CD8-positive, alpha-beta memory T cell (primary cell): ENCODE data around the gene VSIG10L2. TPM values are rescaled to one million over a fixed set of nuclear protein-coding genes. Genes with fewer than 3 reads are reported as not detected.
"Not testable (repeated sequence)": the region's sequence is repeated elsewhere in the genome, so short reads cannot be mapped to it uniquely, and the experiment has no call there.

Experiments used
- CTCF ChIA-PET: fragments of 350-600 bp; sonication (Branson Sonifier 250); formaldehyde crosslinking; loops from one replicate; lab custom pipeline; 2021; ENCODE audit warnings: antibody characterized with exemption; lab: Charles Lee
- POLR2A ChIA-PET: fragments of 350-600 bp; sonication (Branson Sonifier 250); formaldehyde crosslinking; loops from one replicate; lab custom pipeline; 2021; ENCODE audit warnings: antibody characterized with exemption; lab: Charles Lee
- DNase-seq, 5 donors: peaks; one replicate each; pipeline versions ENCODE4 v3.0.0 to v3.0.0-alpha.2; 2020 to 2022; ENCODE audit warnings: mixed read lengths in 1 of 5
- H3K27ac ChIP-seq: one replicate; pipeline ENCODE4 v1.7.0; 2013; ENCODE audit warnings: low read depth, mild to moderate bottlenecking, low read length, moderate library complexity
- H3K27me3 ChIP-seq: 2 replicates; pipeline ENCODE4 v1.7.0; 2013; ENCODE audit warnings: low read length, mild to moderate bottlenecking; ENCODE audit not compliant: insufficient read depth, poor library complexity, severe bottlenecking
- H3K36me3 ChIP-seq: 2 replicates; pipeline ENCODE4 v1.7.0; 2013; ENCODE audit warnings: mild to moderate bottlenecking, low read length, moderate library complexity; ENCODE audit not compliant: insufficient read depth
- H3K4me1 ChIP-seq: 2 replicates; pipeline ENCODE4 v1.7.0; 2013; ENCODE audit warnings: mild to moderate bottlenecking, low read length, moderate library complexity; ENCODE audit not compliant: insufficient read depth
- H3K4me3 ChIP-seq: 2 replicates; pipeline ENCODE4 v1.7.0; 2013; ENCODE audit warnings: mild to moderate bottlenecking, low read length
- H3K9me3 ChIP-seq: 2 replicates; pipeline ENCODE4 v1.7.0; 2013; ENCODE audit warnings: mild to moderate bottlenecking, low read length
- H3K27ac Mint-ChIP-seq, 8 donors: one replicate each; pipeline ENCODE4 v1.8.0; 2020 to 2021; ENCODE audit warnings: mixed read lengths in 8 of 8, mild to moderate bottlenecking in 6 of 8, inconsistent platforms in 3 of 8, moderate library complexity in 3 of 8
- H3K27me3 Mint-ChIP-seq, 2 donors: one replicate each; pipeline ENCODE4 v1.8.0; 2020 to 2021; ENCODE audit warnings: mixed read lengths in 2 of 2, mild to moderate bottlenecking in 1 of 2, moderate library complexity in 1 of 2
- H3K36me3 Mint-ChIP-seq, 3 donors: one replicate each; pipeline ENCODE4 v1.8.0; 2020 to 2021; ENCODE audit warnings: mixed read lengths in 3 of 3, inconsistent platforms in 1 of 3, mild to moderate bottlenecking in 1 of 3
- H3K4me1 Mint-ChIP-seq, 3 donors: one replicate each; pipeline ENCODE4 v1.8.0; 2020 to 2021; ENCODE audit warnings: mixed read lengths in 3 of 3, inconsistent platforms in 1 of 3, mild to moderate bottlenecking in 1 of 3
- H3K4me3 Mint-ChIP-seq, 7 donors: one replicate each; pipeline ENCODE4 v1.8.0; 2020 to 2021; ENCODE audit warnings: mixed read lengths in 7 of 7, mild to moderate bottlenecking in 6 of 7, moderate library complexity in 4 of 7, inconsistent platforms in 2 of 7
- H3K9me3 Mint-ChIP-seq, 5 donors: one replicate each; pipeline ENCODE4 v1.8.0; 2020 to 2022; ENCODE audit warnings: mixed read lengths in 5 of 5, mild to moderate bottlenecking in 3 of 5, moderate library complexity in 2 of 5, inconsistent platforms in 1 of 5
- polyA plus RNA-seq: library from polyadenylated mRNA; unstranded; fragments of 300-500 nt; fragmentation: Illumina TruSeq; gene quantifications from one replicate; pipeline ENCODE4 v1.2.3, GENCODE V29; 2021
- total RNA-seq, 2 experiments: library from RNA; stranded (reverse); gene quantifications; one replicate each; pipeline ENCODE4 v1.2.3, GENCODE V29; 2021

The VSIG10L2 gene
- total and polyA plus RNA-seq, 3 experiments from 2014 or later = not detected

DNA sequence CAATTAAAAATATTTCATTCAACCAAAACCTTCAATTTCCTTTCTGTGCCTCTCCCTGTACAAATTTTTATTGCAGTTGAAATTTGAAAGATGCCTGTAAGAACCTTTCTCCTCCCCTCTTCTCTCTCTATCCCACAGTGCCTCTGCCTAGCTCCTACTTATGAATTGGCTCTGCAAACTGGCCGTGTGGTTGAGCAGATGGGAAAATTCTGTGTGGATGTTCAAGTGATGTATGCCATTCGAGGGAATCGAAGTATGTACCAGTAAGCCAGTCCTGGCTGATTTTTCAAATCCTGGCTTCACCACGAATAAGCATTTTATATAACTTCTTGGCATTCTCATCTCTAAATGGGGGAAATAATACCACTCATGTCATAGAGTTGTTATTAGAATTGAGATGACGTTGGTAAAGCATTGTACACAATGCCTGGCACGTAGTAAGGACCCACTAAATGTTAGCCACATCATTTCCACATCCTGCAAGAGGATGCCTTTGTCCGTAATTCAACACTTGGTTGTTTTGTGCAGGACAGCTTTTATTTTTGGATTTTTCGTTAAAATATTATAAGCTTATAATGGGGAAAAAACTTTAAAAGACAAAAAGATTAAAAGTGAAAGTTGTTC, 35.5 kb upstream of the VSIG10L2 start:
- CTCF ChIA-PET = interaction anchor here (1.0 kb wide), 1 partner anchor 32 kb away, joined by 3 read pairs; no protein-coding TSS in a partner anchor
- Mint-ChIP-seq H3K4me1 (peaks cover 0 to 1% (median 0%) of the 10 kb centered on the region in 3 donors), H3K27me3 (peaks cover 17 to 61% of the 10 kb centered on the region in 2 donors)

GRCh38 chr11:125914601-125915000, 31.2 kb upstream of the VSIG10L2 start:
- H3K36me3 ChIP-seq, H3K27ac ChIP-seq, H3K9me3 Mint-ChIP-seq, H3K9me3 ChIP-seq, POLR2A ChIA-PET, CTCF ChIA-PET, H3K4me1 Mint-ChIP-seq, DNase-seq, H3K4me3 ChIP-seq, H3K27me3 ChIP-seq, H3K36me3 Mint-ChIP-seq, H3K4me3 Mint-ChIP-seq, H3K4me1 ChIP-seq, H3K27ac Mint-ChIP-seq: not testable (repeated sequence)
- peaks cover 12 to 65% of the 10 kb centered on the region in 2 donors for H3K27me3 Mint-ChIP-seq

More for the DNA sequence above, 35.5 kb upstream of the VSIG10L2 start:
- Histone ChIP-seq H3K4me3 (no peak overlapping the region), H3K27me3 (peaks cover 14% of the 10 kb centered on the region), H3K9me3 (no peaks in the 10 kb centered on the region), H3K27ac (no peak overlapping the region), H3K36me3 (no peaks in the 10 kb centered on the region), H3K4me1 (no peaks in the 10 kb centered on the region)
- POLR2A ChIA-PET = no interaction called here
- Mint-ChIP-seq H3K4me3 (no peak overlapping the region), H3K9me3 (no peaks in the 10 kb centered on the region), H3K27ac (no peak overlapping the region), H3K36me3 (no peaks in the 10 kb centered on the region)
- no peak for DNase-seq

- no peaks in the 10 kb centered on the region for H3K36me3 Mint-ChIP-seq
- H3K4me3 Mint-ChIP-seq = no peak overlapping the region
- H3K27ac Mint-ChIP-seq = no peak overlapping the region
- no peaks in the 10 kb centered on the region for H3K4me1 Mint-ChIP-seq
- Histone ChIP-seq H3K4me1 (no peaks in the 10 kb centered on the region), H3K36me3 (no peaks in the 10 kb centered on the region), H3K27me3 (peaks cover under 1% of the 10 kb centered on the region), H3K4me3 (no peak overlapping the region), H3K9me3 (no peaks in the 10 kb centered on the region), H3K27ac (no peak overlapping the region)
- CTCF ChIA-PET = interaction anchor here (1.2 to 1.4 kb wide), 2 partner anchors 29 to 277 kb away, joined by 3 to 4 read pairs; partner anchors contain the start of gene HYLS1
- H3K9me3 Mint-ChIP-seq = no peaks in the 10 kb centered on the region
- peaks cover 19 to 62% of the 10 kb centered on the region in 2 donors for H3K27me3 Mint-ChIP-seq
- POLR2A ChIA-PET = no interaction called here
- no peak for DNase-seq
These were observed 29.0 kb upstream of the VSIG10L2 start for GRCh38 chr11:125916683-125917347.

- no peak overlapping the region for H3K27ac Mint-ChIP-seq
- Histone ChIP-seq H3K27ac (no peak overlapping the region), H3K36me3 (no peaks in the 10 kb centered on the region), H3K27me3 (no peaks in the 10 kb centered on the region), H3K4me1 (no peaks in the 10 kb centered on the region), H3K4me3 (no peak overlapping the region), H3K9me3 (no peaks in the 10 kb centered on the region)
- no peak for DNase-seq
- ChIA-PET CTCF (interaction anchor here (1.2 to 1.4 kb wide), 3 partner anchors 20 to 276 kb away, joined by 3 to 4 read pairs (median 3); partner anchors contain the start of gene HYLS1), POLR2A (no interaction called here)
- H3K27me3 Mint-ChIP-seq = peaks cover 23 to 62% of the 10 kb centered on the region in 2 donors
- H3K9me3 Mint-ChIP-seq = no peaks in the 10 kb centered on the region
- no peak overlapping the region for H3K4me3 Mint-ChIP-seq
- H3K4me1 Mint-ChIP-seq = no peaks in the 10 kb centered on the region
- H3K36me3 Mint-ChIP-seq = no peaks in the 10 kb centered on the region
These were observed 27.6 kb upstream of the VSIG10L2 start for GRCh38 chr11:125918140-125918840.

- no peak overlapping the region for H3K27ac ChIP-seq
- no peaks in the 10 kb centered on the region for H3K27me3 ChIP-seq
- CTCF ChIA-PET = interaction anchor here (1.2 kb wide), 1 partner anchor 22 kb away, joined by 3 read pairs; no protein-coding TSS in a partner anchor
- H3K36me3 ChIP-seq = no peaks in the 10 kb centered on the region
- Mint-ChIP-seq H3K36me3 (no peaks in the 10 kb centered on the region), H3K27ac (no peak overlapping the region), H3K27me3 (peaks cover 20 to 71% of the 10 kb centered on the region in 2 donors), H3K4me1 (no peaks in the 10 kb centered on the region), H3K4me3 (no peak overlapping the region), H3K9me3 (no peaks in the 10 kb centered on the region)
- H3K9me3 ChIP-seq = no peaks in the 10 kb centered on the region
- POLR2A ChIA-PET = no interaction called here
- no peak overlapping the region for H3K4me3 ChIP-seq
- H3K4me1 ChIP-seq = no peaks in the 10 kb centered on the region
- no peak for DNase-seq
These were observed 24.8 kb upstream of the VSIG10L2 start for GRCh38 chr11:125921042-125921441.

DNA sequence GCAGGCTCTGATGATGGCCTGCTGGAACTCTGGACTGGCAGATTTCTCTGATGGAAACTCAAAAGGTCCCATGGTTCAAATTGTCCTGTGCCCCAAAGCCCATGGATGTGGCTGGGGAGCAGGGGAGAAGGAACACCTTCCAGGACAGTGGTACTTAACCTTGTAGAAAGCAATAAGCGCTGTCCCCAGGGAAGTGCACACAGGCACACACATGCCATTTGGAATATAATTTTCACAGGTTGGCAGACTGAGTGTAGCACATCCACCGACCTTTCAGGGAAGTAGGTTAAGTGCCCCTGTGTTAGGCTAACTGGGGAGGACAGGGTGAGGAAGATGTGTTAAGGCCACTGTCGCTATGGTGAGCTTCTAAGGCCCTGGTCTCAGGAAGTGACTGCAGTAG, 23.7 kb upstream of the VSIG10L2 start:
- H3K9me3 Mint-ChIP-seq = no peaks in the 10 kb centered on the region
- no peak for DNase-seq
- POLR2A ChIA-PET = no interaction called here
- no peak overlapping the region for H3K27ac Mint-ChIP-seq
- peaks cover 23 to 69% of the 10 kb centered on the region in 2 donors for H3K27me3 Mint-ChIP-seq
- CTCF ChIA-PET = interaction anchor here (1.0 to 3.2 kb wide), 4 partner anchors 21 to 279 kb away, joined by 3 to 9 read pairs (median 5); no protein-coding TSS in a partner anchor
- H3K4me3 Mint-ChIP-seq = no peak overlapping the region
- no peaks in the 10 kb centered on the region for H3K36me3 ChIP-seq
- H3K27me3 ChIP-seq = no peaks in the 10 kb centered on the region
- no peaks in the 10 kb centered on the region for H3K4me1 ChIP-seq
- no peak overlapping the region for H3K27ac ChIP-seq
- H3K36me3 Mint-ChIP-seq = no peaks in the 10 kb centered on the region
- H3K4me3 ChIP-seq = no peak overlapping the region
- H3K4me1 Mint-ChIP-seq = no peaks in the 10 kb centered on the region
- no peaks in the 10 kb centered on the region for H3K9me3 ChIP-seq

DNA sequence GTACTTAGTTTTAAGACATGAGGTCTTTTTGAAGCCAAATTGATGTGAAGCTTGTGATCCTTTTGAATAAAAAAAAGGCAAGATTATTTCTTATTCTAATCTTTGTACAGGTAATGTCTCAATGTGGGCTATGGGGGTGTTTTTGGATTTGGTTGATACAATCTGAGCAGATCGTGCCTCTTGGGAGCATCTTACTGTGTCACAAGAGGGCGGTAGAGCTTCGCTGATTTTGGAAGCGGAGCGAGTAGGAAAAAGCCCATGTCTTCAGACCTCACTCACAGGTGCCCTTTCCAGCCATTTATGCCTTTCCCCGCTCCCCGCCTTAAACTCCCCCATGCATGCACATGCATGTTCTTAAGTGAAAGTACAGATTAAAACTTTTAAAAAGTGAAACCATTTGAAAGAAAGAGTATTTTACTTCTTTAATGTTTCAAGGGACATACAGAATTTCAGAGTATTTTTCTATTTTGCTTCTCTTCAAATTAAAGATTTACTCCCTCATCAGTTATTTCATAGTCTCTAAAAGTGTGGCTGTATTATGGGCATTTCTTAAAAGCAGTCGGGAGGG, 22.7 kb upstream of the VSIG10L2 start:
- Histone ChIP-seq H3K4me1 (no peaks in the 10 kb centered on the region), H3K36me3 (no peaks in the 10 kb centered on the region), H3K27me3 (no peaks in the 10 kb centered on the region), H3K27ac (no peak overlapping the region), H3K4me3 (no peak overlapping the region), H3K9me3 (no peaks in the 10 kb centered on the region)
- H3K27ac Mint-ChIP-seq = no peak overlapping the region
- ChIA-PET POLR2A (no interaction called here), CTCF (interaction anchor here (1.0 to 3.2 kb wide), 7 partner anchors 10 to 278 kb away, joined by 3 to 9 read pairs (median 3); partner anchors contain the start of genes DDX25 and PUS3)
- no peak overlapping the region for H3K4me3 Mint-ChIP-seq
- H3K9me3 Mint-ChIP-seq = no peaks in the 10 kb centered on the region
- peaks cover 24 to 69% of the 10 kb centered on the region in 2 donors for H3K27me3 Mint-ChIP-seq
- H3K4me1 Mint-ChIP-seq = no peaks in the 10 kb centered on the region
- DNase-seq = peak in 3 of 5 donors; percentile 17 to 60 (median 47)
- H3K36me3 Mint-ChIP-seq = no peaks in the 10 kb centered on the region
